IMR-90 (cell line): ENCODE results near the gene ZNF747. TPM values are rescaled to one million over a fixed set of nuclear protein-coding genes. Genes with fewer than 3 reads are reported as not detected.

Experiments
- ATAC-seq: fragments of 200-7000 bp; cut with Tn5 transposase; 2 replicates; pipeline ENCODE4 v1.9.1; 2020; ENCODE audit warnings: low read depth, mild to moderate bottlenecking, moderate library complexity
- BruUV-seq: library from RNA; stranded (reverse); fragments of 400-500 nt; replicated peaks from 2 replicates; lab custom pipeline; 2021; lab: Mats Ljungman, UMichigan
- CTCF ChIA-PET: fragments of 300-600 bp; formaldehyde crosslinking; extraction: SDS; loops from one replicate; lab custom pipeline; 2021; ENCODE audit warnings: antibody characterized with exemption; lab: Yijun Ruan, JAX
- POLR2A ChIA-PET: fragments of 300-600 bp; sonication (Branson Sonifier 250); formaldehyde crosslinking; loops from one replicate; lab custom pipeline; 2022; ENCODE audit warnings: antibody characterized with exemption; ENCODE audit not compliant: unreplicated experiment; lab: Charles Lee
- DNase-seq: peaks from one replicate; pipeline ENCODE4 v3.0.0; 2013
- H2AFZ ChIP-seq: replicated peaks from 2 replicates; pipeline ENCODE3; 2013; ENCODE audit warnings: low read length, mild to moderate bottlenecking; ENCODE audit not compliant: poor library complexity
- H2AK5ac ChIP-seq: 2 replicates; pipeline ENCODE4 v1.6.1; 2013; ENCODE audit warnings: low read depth, low read length, inconsistent platforms
- H2AK9ac ChIP-seq: replicated peaks from 2 replicates; pipeline ENCODE3; 2013; ENCODE audit warnings: mild to moderate bottlenecking, low read depth, low read length, moderate library complexity; ENCODE audit not compliant: poor library complexity
- H2BK120ac ChIP-seq: 2 replicates; pipeline ENCODE4 v1.6.1; 2013; ENCODE audit warnings: low read depth, low read length, inconsistent platforms
- H2BK15ac ChIP-seq: 3 replicates; pipeline ENCODE4 v1.6.1; 2013; ENCODE audit warnings: low read depth, low read length, inconsistent platforms
- H2BK20ac ChIP-seq: 2 replicates; pipeline ENCODE4 v1.6.1; 2013; ENCODE audit warnings: low read depth, mild to moderate bottlenecking, inconsistent platforms, low read length, moderate library complexity
- H2BK5ac ChIP-seq: 2 replicates; pipeline ENCODE4 v1.6.1; 2013; ENCODE audit warnings: mild to moderate bottlenecking, low read depth, low read length, inconsistent platforms; ENCODE audit not compliant: poor library complexity, severe bottlenecking
- H3K14ac ChIP-seq: replicated peaks from 2 replicates; pipeline ENCODE4 v1.6.1; 2013; ENCODE audit warnings: low read depth, low read length, inconsistent platforms
- H3K18ac ChIP-seq: 2 replicates; pipeline ENCODE4 v1.6.1; 2013; ENCODE audit warnings: low read depth, low read length, control low read depth
- H3K23ac ChIP-seq: 2 replicates; pipeline ENCODE4 v1.6.1; 2013; ENCODE audit warnings: low read depth, low read length, inconsistent platforms
- H3K27ac ChIP-seq: 2 replicates; pipeline ENCODE4 v1.5.1; 2013; ENCODE audit warnings: mild to moderate bottlenecking, control low read depth, low read length; ENCODE audit not compliant: insufficient read depth
- H3K27me3 ChIP-seq: 2 replicates; pipeline ENCODE4 v1.6.1; 2013; ENCODE audit warnings: low read length; ENCODE audit not compliant: control insufficient read depth, insufficient read depth
- H3K36me3 ChIP-seq: 2 replicates; pipeline ENCODE4 v1.6.1; 2013; ENCODE audit warnings: low read length, mixed read lengths; ENCODE audit not compliant: control insufficient read depth, insufficient read depth
- H3K4ac ChIP-seq: 2 replicates; pipeline ENCODE4 v1.6.1; 2013; ENCODE audit warnings: low read depth, low read length, inconsistent platforms
- H3K4me1 ChIP-seq: 2 replicates; pipeline ENCODE4 v1.6.1; 2013; ENCODE audit warnings: low read length, mixed read lengths; ENCODE audit not compliant: control insufficient read depth, insufficient read depth
- H3K4me2 ChIP-seq: 2 replicates; pipeline ENCODE4 v1.6.1; 2013; ENCODE audit warnings: low read depth, mild to moderate bottlenecking, control low read depth, low read length, moderate library complexity
- H3K4me3 ChIP-seq: 2 replicates; pipeline ENCODE4 v1.5.1; 2013; ENCODE audit warnings: low read depth, mild to moderate bottlenecking, control low read depth, low read length, moderate library complexity; ENCODE audit not compliant: insufficient read depth
- H3K56ac ChIP-seq: 2 replicates; pipeline ENCODE4 v1.6.1; 2013; ENCODE audit warnings: low read length, inconsistent platforms; ENCODE audit not compliant: insufficient read depth; ENCODE audit errors: extremely low read depth
- H3K79me1 ChIP-seq, 2 experiments: 2 replicates each; pipeline ENCODE4 v1.6.1; 2013; ENCODE audit warnings: low read length in 2 of 2, inconsistent platforms in 1 of 2, low read depth in 1 of 2
- H3K9ac ChIP-seq: 2 replicates; pipeline ENCODE4 v1.6.1; 2013; ENCODE audit warnings: low read depth, low read length, control low read depth
- H3K9me1 ChIP-seq: 2 replicates; pipeline ENCODE4 v1.6.1; 2013; ENCODE audit warnings: low read length, inconsistent platforms; ENCODE audit not compliant: insufficient read depth
- H3K9me3 ChIP-seq: 2 replicates; pipeline ENCODE4 v1.6.1; 2013; ENCODE audit warnings: low read length; ENCODE audit not compliant: control insufficient read depth, insufficient read depth
- H4K20me1 ChIP-seq: 2 replicates; pipeline ENCODE4 v1.6.1; 2013; ENCODE audit warnings: low read length, inconsistent platforms; ENCODE audit not compliant: insufficient read depth
- H4K5ac ChIP-seq: 2 replicates; pipeline ENCODE4 v1.6.1; 2013; ENCODE audit warnings: mild to moderate bottlenecking, low read depth, low read length, control low read depth
- H4K8ac ChIP-seq, 2 experiments: 2 replicates each; pipeline ENCODE4 v1.6.1; 2013; ENCODE audit warnings: low read depth in 2 of 2, low read length in 2 of 2, control low read depth in 1 of 2, inconsistent platforms in 1 of 2
- H4K91ac ChIP-seq: 2 replicates; pipeline ENCODE4 v1.6.1; 2013; ENCODE audit warnings: low read depth, low read length, inconsistent platforms; ENCODE audit not compliant: insufficient read depth
- BHLHE40 ChIP-seq: fragments of 150-350 bp; IDR thresholded peaks from 2 replicates; pipeline ENCODE4 v1.6.1; 2016; ENCODE audit warnings: mild to moderate bottlenecking, low read depth, low read length
- CEBPB ChIP-seq: IDR thresholded peaks from 2 replicates; pipeline ENCODE4 v1.6.1; 2012; ENCODE audit warnings: low read depth, low read length, improper control_type of control experiment
- CHD1 ChIP-seq: IDR thresholded peaks from 2 replicates; pipeline ENCODE4 v1.6.1; 2012; ENCODE audit warnings: low read depth, low read length, improper control_type of control experiment
- CTCF ChIP-seq: conservative IDR thresholded peaks from 2 replicates; pipeline ENCODE4 v1.5.1; 2012; ENCODE audit warnings: mild to moderate bottlenecking, low read depth, low read length, improper control_type of control experiment
- ELK1 ChIP-seq: fragments of 150-350 bp; IDR thresholded peaks from 2 replicates; pipeline ENCODE4 v1.6.1; 2016; ENCODE audit warnings: low read depth, mild to moderate bottlenecking, low read length, moderate library complexity, borderline replicate concordance
- FOS ChIP-seq: fragments of 150-350 bp; IDR thresholded peaks from 2 replicates; pipeline ENCODE4 v1.6.1; 2016; ENCODE audit warnings: low read depth, low read length
- MAFK ChIP-seq: IDR thresholded peaks from 2 replicates; pipeline ENCODE4 v1.6.1; 2012; ENCODE audit warnings: low read depth, low read length, improper control_type of control experiment
- MAZ ChIP-seq: IDR thresholded peaks from 2 replicates; pipeline ENCODE4 v1.6.1; 2012; ENCODE audit warnings: low read depth, mild to moderate bottlenecking, low read length, improper control_type of control experiment, moderate library complexity, borderline replicate concordance
- MXI1 ChIP-seq: IDR thresholded peaks from 2 replicates; pipeline ENCODE4 v1.6.1; 2012; ENCODE audit warnings: low read depth, mild to moderate bottlenecking, low read length, moderate library complexity, borderline replicate concordance
- POLR2A ChIP-seq: IDR thresholded peaks from 2 replicates; pipeline ENCODE4 v1.6.1; 2012; ENCODE audit warnings: mild to moderate bottlenecking, low read depth, low read length
- RAD21 ChIP-seq: IDR thresholded peaks from 2 replicates; pipeline ENCODE4 v1.6.1; 2012; ENCODE audit warnings: low read length, improper control_type of control experiment
- RCOR1 ChIP-seq: IDR thresholded peaks from 2 replicates; pipeline ENCODE4 v1.6.1; 2012; ENCODE audit warnings: mild to moderate bottlenecking, low read length, improper control_type of control experiment; ENCODE audit not compliant: insufficient replicate concordance
- RFX5 ChIP-seq: IDR thresholded peaks from 2 replicates; pipeline ENCODE4 v1.8.0; 2012; ENCODE audit warnings: low read depth, mild to moderate bottlenecking, low read length, moderate library complexity
- SMC3 ChIP-seq: fragments of 150-350 bp; IDR thresholded peaks from 2 replicates; pipeline ENCODE4 v1.6.1; 2016; ENCODE audit warnings: low read depth, mild to moderate bottlenecking, antibody characterized with exemption, low read length, moderate library complexity
- USF2 ChIP-seq: fragments of 150-350 bp; IDR thresholded peaks from 2 replicates; pipeline ENCODE4 v1.6.1; 2017; ENCODE audit warnings: mild to moderate bottlenecking, antibody characterized with exemption, low read length, low read depth
- WGBS, 2 experiments: methylation state at CpG; one replicate each; pipeline versions ENCODE4 v1.1.5 to v1.1.7; 2013; ENCODE audit warnings: missing lambda C conversion rate in 2 of 2; ENCODE audit not compliant: insufficient read length in 1 of 2; ENCODE audit errors: extremely low coverage in 2 of 2; 5-methylcytosine and 5-hydroxymethylcytosine counted together
- dilution Hi-C: fragments of 300-500 bp; cut with HindIII; formaldehyde crosslinking; loops from one replicate; pipeline ENCODE4 v1.14.3; 2018; ENCODE audit warnings: low sequenced_read_pairs; ENCODE audit not compliant: unreplicated experiment
- in situ Hi-C: fragments of 300-500 bp; cut with MboI; formaldehyde crosslinking; loops from 3 replicates; pipeline ENCODE4 v1.14.3; 2019; ENCODE audit warnings: low sequenced_read_pairs, inconsistent platforms, mixed read lengths
- intact Hi-C: fragments of 100-400 bp; cut with micrococcal nuclease; formaldehyde crosslinking; loops from 2 replicates; pipeline ENCODE4 v1.10.0; 2022
- polyA plus RNA-seq, 3 experiments: library from polyadenylated mRNA; depleted of rRNA; stranded (reverse); fragments of >200 nt; gene quantifications; 2 replicates each; pipeline ENCODE4 v1.2.3, GENCODE V29; 2012; ENCODE audit warnings: low replicate concordance in 1 of 3
- total RNA-seq: library from RNA; depleted of rRNA; stranded (reverse); fragments of >200 nt; gene quantifications from 2 replicates; pipeline ENCODE4 v1.2.3, GENCODE V29; 2012

The ZNF747 gene
- total and polyA plus RNA-seq, 2 of the 4 experiments (the other 2 are of a cell fraction) = 2.0 to 2.9 TPM

- H4K8ac ChIP-seq = no peak overlapping the region
- dilution Hi-C loops (no loop called here), in situ Hi-C loops (no loop called here), intact Hi-C loops (no loop called here)
- no peak overlapping the region for H2AK5ac ChIP-seq
- no peak overlapping the region for H2AK9ac ChIP-seq
- ChIA-PET POLR2A (no interaction called here), CTCF (no interaction called here)
- no peak overlapping the region for H3K9ac ChIP-seq
- H3K9me1 ChIP-seq = no peaks in the 10 kb centered on the region
- H3K18ac ChIP-seq = no peak overlapping the region
- no TSS peak for BruUV-seq
- H3K4me2 ChIP-seq = no peak overlapping the region
- H3K4ac ChIP-seq = no peak overlapping the region
- H2AFZ ChIP-seq = peak overlapping the region; percentile 23
- H3K56ac ChIP-seq = no peak overlapping the region
- no peak overlapping the region for H4K91ac ChIP-seq
- TF ChIP-seq SMC3 (no peak), CTCF (no peak), RCOR1 (no peak), ELK1 (no peak), RFX5 (no peak), CHD1 (no peak), MAFK (no peak), RAD21 (no peak), CEBPB (no peak), MXI1 (no peak), FOS (no peak), MAZ (no peak), USF2 (no peak), BHLHE40 (no peak), POLR2A (no peak)
- no peaks in the 10 kb centered on the region for H3K36me3 ChIP-seq
- H2BK15ac ChIP-seq = no peak overlapping the region
- H3K23ac ChIP-seq = no peak overlapping the region
- H4K5ac ChIP-seq = no peak overlapping the region
- H4K20me1 ChIP-seq = no peaks in the 10 kb centered on the region
- peaks cover 6% of the 10 kb centered on the region; the same call in 1 of the 2 replicates for H3K27me3 ChIP-seq
- peaks cover 9% of the 10 kb centered on the region for H3K4me1 ChIP-seq
- H3K79me1 ChIP-seq = peaks cover 5 to 19% of the 10 kb centered on the region in 2 experiments; a peak in 3 of 4 replicates
- H2BK20ac ChIP-seq = no peak overlapping the region
- no peaks in the 10 kb centered on the region for H3K9me3 ChIP-seq
- no CpG with 5 or more reads among the region's 3 CpGs for WGBS, 2 experiments
- H2BK120ac ChIP-seq = no peak overlapping the region
- no peak overlapping the region for H2BK5ac ChIP-seq
- H3K4me3 ChIP-seq = no peak overlapping the region
- DNase-seq (no peak), ATAC-seq (no peak)
- H3K27ac ChIP-seq = no peak overlapping the region
- H3K14ac ChIP-seq = no peak overlapping the region
These were observed 34.6 kb upstream of the ZNF747 start for GRCh38 chr16:30569281-30569680.
